LoVo (cell line): ENCODE measurements around the gene CRTAP.
A peak's percentile ranks its signal among the peaks of the same experiment; 100 is the strongest.
"Not testable (repeated sequence)": the region's sequence is repeated elsewhere in the genome, so short reads cannot be mapped to it uniquely, and the experiment has no call there.

ENCODE experiments used
- DNase-seq: peaks from one replicate; pipeline ENCODE4 v3.0.0-alpha.2; 2016; ENCODE audit warnings: low spot score

CRTAP gene

DNA sequence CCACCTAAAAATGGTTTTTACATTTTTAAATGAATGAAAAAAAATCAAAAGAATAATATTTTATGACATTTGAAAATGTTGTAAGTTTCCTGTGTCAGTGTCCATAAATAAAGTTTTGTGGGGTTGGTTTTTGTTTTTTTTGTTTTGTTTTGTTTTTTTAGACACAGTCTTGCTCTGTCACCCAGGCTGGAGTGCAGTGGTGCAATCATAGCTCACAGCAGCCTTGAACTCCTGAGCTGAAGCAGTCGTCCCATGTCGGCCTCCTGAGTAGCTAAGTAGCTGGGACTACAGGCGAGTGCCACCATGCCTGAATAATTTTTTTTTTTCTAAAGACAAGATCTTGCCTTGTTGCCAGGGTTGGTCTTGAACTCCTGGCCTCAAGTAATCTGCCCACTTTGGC, 14.1 kb upstream of the CRTAP start:
- no peak for DNase-seq

DNA sequence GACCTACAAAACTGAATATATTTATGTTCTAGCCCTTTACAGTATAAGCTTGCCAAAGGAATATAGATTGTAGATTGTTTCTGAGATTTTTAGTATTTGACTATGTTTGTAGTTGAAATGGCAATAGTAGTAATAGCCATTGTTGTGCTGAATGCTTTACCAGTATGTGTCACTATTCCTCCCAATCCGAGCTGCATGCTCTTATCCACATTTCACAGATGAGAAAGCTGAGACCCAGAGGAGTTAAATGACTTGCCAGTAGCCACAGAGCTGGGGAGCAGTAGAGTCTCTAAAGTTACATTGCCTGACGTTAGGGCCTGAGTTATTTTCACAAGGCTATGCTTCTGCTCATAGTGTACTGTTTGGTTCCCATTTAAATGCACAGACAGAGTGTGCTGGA, 13.6 kb upstream of the CRTAP start:
- no peak for DNase-seq

DNA sequence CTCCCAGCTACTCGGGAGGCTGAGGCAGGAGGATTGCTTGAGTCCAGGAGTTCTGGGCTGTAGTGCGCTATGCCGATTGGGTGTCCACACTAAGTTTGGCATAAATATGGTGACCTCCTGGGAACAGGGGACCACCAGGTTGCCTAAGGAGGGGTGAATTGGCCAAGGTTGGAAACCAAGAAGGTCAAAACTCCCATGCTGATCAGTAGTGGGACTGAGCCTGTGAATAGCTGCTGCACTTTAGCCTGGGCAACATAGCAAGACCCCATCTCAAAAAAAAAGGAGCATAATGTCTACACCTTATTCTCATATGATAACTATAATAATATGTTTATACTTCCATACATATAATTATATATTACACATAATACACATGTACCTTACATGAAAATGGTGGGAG, 10.8 kb upstream of the CRTAP start:
- no peak for DNase-seq

DNA sequence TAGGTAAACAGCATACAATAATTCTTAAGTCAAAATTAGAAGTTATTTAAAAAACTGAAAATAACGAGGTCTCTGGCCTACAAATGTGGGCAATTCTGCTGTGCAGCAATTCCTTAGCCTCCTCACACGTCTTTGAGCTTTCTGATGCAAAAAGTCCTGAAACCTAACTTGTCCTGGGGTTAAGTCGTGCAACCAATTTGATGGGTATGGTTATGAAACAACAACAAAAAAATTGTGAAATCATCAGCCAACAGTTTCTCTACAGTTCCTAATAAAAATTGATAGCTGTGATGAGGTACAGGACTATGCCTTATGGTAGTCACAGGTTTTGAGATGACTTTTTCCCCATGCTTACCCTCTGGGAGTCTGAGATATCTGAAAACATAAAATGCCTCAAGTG, 10.3 kb upstream of the CRTAP start:
- no peak for DNase-seq

DNA sequence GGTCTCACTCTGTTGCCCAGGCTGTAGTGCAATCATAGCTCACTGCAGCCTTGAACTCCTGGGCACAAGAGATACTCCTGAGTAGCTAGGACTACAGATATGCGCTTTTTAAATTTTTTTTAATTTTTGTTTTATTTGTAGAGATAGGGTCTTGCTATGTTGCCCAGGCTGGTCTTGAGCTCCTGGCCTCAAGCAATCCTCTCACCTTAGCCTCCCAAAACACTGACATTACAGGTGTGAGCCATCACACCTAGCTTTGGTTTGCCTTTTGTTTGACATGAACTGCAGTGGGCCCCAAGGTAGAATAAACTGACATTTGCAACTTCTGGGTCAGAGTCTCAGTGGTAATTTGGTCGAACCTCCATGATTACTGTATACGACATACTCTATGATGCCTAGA, 9.0 kb upstream of the CRTAP start:
- DNase-seq: no peak

DNA sequence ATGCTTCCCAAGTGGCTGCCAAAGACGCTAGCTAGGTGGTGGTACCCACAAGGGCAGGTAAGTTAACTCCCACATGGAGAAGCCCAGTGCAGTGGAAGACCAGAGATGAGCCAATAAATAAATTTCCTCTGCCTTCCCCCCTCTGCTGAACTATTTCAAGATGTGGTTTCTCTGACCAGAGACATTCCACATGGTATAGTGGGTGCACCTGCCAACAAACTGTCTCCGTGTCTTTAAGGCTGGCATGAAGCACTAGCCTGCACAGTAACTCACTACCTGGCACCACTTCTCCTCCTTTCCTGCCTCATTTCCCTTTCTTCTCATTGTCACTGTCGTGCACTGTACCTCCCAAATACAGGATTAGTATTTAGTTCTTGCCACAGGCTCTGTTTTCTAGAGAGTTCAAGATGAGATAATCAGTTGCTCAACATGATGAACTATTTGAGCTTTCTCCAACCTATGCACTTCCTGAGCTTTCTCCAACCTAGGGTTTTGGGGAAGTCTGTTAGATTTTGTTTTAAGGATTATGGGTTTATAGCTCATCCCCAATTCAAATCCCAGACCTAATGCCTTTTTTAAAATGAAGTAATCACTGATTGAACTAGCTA, 8.4 kb upstream of the CRTAP start:
- DNase-seq: no peak

DNA sequence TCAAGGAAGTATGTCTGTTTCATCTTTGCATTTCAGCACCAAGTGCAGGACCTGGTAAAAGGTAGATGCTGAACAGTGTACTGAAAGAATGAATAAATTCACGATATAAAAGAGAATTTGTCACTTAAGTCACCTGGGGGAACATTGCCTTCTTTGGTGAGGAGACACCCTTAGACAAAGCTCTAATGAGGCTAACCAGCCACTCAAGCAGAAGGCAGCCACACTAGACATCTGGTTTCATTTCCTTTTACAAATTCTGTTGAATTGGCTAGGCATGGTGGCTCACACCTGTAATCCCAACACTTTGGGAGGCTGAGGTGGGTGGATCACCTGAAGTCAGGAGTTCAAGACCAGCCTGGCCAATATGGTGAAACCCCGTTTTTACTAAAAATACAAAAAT, 7.0 kb upstream of the CRTAP start:
- not testable (repeated sequence) for DNase-seq

DNA sequence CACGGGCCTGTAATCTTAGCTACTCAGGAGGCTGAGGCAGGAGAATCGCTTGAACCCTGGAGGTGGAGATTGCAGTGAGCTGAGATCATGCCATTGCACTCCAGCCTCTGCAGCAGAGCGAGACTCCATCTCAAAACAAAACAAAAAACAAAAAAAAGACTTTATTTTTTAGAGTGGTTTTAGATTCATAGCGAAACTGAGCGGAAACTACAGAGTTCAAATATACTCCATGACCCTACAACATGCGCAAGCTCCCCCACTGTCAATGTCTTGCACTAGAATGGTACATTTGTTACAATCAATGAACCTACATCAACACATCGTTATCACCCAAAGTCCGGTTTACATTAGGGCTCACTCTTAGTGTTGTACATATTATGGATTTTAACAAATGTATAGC, 2.2 kb upstream of the CRTAP start:
- DNase-seq: no peak

DNA sequence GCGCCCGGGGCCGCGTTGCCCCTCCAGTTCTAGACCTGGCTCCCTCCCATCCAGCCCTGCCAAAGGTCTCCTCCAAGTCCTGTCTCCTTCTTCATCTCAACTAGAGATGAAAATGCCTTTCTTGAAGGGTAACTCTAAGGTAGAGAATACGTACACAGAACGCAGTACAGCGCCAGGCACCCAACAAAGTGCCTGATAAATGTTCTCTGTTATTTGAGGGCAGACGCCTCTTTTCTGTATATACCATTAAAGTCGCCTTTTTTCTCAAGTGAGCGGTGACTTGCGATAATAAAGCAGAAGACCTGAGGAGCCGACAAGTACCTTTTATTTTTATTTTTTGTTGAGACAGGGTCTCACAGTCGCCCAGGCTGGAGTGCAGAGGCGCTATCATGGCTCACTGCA, 809 bp downstream of the CRTAP start:
- DNase-seq: no peak

DNA sequence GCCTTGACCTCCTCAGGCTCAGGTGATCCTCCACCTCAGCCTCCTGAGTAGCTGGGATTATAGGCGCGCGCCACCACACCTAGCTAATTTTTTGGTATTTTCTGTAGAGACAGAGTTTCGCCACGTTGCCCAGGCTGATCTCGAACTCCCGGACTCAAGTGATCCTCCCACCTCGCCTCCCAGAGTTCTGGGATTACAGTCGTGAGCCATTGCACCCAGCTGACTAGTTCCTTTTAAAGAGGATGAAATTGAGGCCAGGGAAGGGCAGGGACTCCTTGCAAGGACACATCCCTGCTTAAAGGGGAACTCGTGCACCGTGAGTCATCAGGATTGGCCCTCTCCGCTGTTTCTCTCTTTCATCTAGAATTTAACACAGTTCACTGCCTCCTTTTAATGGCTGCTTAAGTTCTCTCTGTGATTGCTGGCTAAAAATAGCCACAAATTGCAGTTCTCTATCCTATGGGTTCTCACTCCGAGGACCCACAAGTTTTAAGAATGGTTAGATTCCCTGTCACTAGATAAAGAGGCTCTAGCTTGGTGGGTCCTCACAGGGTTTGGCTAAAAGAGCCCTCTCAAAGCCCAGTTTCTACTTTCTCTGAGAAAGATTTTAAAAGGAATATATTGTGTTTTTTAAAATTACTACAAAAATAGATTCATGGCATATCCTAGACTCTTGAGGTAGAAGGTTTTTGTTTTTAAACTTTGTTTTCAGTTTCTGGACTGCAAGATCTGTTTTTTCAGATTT, 1.4 kb downstream of the CRTAP start:
- peak; percentile 65 for DNase-seq

DNA sequence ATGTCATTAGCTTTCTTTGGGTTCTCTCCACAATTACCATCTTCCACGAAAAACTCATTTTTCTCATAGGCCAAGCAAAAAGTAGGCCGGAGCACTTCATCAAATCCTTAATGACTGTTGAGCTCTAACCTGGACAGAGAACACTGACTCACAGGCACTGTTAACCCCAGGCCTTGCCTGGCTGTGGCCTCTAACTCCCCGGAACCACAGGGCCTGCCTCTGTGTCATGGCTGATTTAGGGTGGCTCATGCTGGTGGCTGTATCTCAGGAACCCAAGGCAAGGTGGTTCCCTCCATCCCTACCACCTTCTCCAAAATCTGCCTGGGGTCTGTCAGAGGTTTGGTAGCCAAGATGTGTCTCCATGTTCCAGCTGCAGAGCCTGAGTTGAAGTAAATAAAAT, 3.6 kb downstream of the CRTAP start:
- DNase-seq: no peak

DNA sequence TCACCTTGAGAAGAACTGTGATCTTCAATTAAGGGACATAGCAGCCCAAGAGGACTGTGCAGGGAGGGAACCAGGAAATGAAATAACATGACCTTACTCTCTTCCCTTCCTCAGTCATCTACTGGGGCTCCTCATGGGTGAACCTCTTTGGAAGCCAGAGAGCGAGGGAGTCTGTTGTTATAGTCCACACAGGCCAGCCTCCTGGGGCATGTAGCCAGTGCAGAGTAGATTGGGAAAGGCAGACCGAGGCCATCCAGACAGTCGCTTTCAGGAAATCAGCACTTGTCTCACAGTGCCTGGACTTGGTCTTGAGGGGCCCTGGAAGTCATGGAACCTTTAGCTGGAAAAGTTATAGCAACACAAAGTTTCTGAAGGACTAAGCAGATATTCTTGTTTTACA, 6.1 kb downstream of the CRTAP start:
- DNase-seq: no peak

DNA sequence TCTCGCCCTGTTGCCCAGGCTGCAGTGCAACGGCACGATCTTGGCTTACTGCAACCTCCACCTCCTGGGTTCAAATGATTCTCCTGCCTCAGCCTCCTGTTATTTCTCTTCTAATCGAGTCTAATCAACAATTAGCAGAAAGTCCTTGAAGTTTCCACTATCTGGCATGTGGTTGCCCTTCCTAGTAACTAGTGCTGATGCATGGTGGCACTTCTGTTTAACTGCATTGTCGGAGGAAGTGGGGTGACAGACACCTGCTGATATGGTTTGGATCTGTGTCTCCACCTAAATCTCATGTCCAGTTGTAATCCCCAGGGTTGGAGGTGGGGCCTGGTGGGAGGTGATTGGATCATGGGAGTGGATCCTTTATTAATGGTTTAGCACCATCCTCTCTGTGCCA, 9.2 kb downstream of the CRTAP start:
- DNase-seq: no peak

DNA sequence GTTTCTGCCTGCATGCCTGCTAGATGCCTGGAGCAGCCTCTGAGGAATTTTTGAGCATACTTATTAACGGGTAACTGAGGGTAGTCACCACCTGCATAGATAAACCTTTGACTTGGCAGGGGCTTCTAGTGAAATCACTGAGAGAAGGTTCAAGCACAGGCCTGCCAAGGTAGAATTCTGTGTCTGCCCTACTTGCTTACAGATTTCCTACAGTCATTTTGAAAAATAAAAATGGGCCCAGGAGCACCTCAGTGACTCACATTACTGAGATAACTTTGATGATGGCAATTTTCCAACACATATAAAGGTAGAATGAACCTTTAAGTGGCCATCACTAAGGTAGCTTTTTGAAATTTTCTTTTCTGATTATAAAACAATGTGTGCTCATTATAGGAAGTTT, 10.8 kb downstream of the CRTAP start:
- no peak for DNase-seq

DNA sequence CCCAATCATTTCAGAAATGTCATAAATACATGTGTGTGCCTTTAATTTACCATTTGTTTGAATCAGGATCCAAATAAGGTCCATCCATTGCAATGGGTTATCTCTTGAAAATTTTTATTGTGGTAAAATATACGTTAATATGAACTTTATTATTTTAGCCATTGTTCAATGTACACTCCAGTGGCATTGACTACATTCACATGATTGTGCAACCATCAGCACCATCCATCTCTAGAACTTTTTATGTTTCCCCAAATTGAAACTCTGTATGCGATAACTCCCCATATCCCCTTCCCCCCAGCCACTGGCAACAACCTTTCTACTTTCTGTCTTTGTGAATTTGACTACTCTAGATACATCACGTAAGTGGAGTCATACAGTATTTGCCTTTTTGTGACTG, 12.0 kb downstream of the CRTAP start:
- no peak for DNase-seq

DNA sequence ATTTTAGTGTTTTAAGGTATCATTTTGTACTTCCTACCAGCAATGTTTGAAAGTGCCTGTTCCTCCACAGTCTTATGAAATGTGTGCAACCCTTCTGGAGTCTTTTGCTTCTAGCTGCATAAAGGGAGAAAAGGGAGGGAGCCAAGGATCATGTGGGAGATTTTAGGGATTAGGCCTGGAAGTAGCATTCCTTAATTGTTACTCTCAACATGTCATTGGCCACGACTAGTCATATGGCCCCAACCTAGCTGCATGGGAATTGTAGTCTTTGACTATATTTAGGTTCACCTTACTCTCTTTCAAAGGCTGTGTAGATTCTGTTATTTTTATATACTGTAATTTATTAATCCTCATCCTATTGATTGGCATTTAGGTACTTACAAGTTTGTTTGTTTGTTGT, 14.9 kb downstream of the CRTAP start:
- no peak for DNase-seq

DNA sequence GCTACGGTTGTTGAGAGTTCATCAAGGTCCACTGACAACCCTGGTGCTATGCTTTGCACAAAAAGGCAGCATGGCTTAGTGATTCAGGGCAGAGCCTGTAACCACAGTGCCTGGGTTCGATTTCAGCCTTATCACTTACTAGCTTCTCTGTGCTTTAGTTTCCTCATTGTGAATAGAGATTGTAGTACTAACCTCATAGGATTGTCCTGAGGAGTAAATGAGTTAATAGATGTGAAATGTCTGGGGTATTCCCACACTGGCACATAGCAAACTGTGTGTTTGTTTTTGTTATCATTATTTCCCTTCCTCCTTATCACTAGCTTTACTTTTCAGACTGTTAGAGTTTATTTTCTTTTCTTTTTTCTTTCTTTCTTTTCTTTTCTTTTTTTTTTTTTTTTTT, 16.3 kb downstream of the CRTAP start:
- DNase-seq: no peak

DNA sequence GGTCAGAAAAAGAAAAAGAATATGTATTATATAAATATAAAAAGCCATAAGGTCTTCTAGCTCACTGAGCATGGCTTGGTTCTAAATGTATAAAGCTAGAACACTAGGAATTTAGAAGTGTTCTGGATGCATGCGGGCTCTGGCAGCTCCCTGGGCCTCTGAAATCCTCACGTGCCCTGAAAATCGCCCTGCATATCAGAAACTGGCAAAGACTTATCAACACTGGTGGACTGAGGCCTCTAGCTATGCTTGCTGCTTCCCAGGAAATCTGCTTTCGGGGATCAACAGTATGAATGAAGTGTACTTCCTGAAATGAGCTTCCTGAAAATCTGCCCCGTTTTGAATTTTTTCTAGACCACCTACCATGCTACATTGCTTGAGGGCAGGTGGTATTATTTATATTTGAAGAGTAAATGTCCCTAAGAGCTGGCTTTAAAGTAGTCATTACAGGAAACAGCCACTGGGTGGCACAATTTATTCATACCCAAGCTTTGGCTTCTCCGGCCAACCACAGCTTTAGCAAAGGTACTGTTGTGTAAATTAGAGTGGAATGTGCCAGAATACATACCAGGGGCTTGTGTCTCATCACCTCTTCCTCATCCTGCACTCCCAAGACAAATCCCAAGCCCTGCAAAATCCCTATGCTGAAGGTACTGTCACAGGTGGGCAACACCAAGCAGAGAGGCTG, 17.7 kb downstream of the CRTAP start:
- DNase-seq: peak; percentile 52

DNA sequence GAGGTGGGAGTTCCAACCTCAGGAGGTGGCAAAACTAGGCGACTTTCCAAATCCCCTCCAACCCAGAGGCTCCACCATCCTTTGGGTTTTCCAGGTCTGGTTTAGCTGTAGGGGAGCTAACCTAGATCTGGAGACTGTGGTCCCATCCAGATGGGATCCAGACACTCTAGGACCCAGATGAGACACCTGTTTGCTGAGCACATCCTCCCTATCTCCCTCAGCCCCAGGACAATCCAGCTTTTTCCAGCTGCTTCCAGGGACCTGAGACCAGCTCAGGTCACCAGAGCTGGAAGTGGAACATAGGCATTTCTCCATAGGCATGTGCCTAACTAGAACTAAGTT, 18.2 kb downstream of the CRTAP start:
- no peak for DNase-seq

DNA sequence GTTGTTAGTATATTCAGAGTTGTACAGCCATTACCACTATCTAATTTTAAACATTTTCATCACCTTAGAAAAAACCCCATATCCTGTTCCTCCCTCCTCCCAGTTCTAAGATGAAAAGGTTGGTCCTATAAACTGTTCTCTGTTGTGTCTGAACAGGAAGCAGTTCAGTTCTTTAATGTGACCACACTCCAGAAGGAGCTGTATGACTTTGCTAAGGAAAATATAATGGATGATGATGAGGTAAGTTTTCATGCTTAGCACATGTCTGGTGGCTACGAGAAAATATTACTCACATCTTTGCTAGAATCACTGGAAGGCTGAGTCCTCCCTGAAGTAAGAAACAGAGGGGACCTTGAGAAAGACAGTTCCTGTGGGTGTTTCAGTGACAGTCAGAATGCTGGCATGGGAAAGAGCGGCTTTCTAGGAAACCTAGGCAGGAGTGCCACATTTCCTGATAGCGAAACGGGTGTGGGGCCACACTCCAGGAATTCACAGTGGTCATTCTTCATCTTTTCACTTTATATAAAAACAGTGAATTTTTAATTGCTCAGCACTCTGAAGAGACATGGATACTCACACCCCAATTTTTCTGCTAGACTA, 20.3 kb downstream of the CRTAP start:
- DNase-seq: no peak

DNA sequence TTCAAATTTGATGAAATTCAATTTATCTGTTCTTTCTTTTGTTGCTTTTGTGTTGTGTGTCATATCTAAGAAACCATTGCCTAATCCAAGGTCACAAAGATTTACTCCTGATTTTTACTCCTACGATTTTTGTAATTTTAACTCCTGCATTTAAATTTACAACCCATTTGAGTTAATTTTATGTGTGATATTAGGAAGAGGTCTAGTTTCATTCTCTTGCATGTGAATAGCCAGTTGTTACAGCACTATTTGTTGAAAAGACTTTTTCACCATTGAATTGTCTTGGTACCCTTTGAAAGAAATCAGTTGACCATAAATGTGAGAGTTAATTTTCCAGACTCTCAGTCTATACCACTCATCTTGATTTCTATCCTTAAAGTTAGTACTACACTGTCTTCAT, 23.9 kb downstream of the CRTAP start:
- DNase-seq: no peak

DNA sequence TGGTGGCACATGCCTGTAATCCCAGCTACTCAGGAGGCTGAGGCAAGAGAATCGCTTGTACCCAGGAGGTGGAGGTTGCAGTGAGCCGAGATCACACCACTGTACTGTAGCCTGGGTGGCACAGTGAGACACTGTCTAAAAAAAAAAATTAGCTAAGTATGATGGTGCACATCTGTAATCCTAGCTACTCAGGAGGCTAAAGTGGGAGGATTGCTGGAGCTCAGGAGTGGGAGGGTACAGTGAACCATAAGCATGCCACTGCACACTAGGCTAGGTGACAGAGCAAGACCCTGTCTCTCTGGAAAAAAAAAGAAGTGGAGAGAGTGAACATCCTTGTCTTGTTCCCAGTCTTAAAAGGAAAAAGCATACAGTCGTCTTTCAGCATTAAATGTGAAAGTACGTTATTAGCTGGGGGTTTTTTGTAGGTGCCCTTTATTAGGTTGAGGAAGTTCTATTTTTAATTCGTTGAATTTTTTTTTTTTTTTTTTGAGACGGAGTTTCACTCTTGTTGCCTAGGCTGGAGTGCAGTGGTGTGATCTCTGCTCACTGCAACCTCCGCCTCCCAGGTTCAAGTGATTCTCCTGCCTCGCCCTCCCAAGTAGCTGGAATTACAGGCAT, 25.3 kb downstream of the CRTAP start:
- not testable (repeated sequence) for DNase-seq

DNA sequence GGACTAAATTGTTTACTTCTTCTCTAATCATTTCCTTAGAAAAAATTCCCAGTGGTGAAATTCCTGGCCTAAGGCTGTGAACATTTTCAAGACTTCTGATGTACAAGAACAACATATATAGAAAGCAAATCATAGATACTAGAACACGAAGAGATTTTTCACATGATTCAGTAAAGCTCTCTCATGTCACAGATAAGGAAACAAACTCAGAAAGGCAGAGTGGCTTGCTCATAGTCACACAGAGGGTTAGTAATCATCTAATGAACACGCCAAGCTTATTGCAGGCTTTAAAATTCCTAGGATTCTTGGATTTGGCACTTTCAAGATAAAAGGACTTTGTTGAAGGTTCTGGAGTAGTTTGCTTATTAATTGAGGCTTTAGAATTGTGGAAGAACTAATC, 26.2 kb downstream of the CRTAP start:
- no peak for DNase-seq
